Measurements from ENCODE around the gene SPNS3. TPM values are rescaled to one million over a fixed set of nuclear protein-coding genes. Genes with fewer than 3 reads are reported as not detected.

The SPNS3 gene
- total and polyA plus RNA-seq, 10 of the 15 experiments (the other 5 are each of a cell fraction or from before 2014, with no cell fraction given), result 0.16 to 2.6 (median 0.97) TPM

DNA sequence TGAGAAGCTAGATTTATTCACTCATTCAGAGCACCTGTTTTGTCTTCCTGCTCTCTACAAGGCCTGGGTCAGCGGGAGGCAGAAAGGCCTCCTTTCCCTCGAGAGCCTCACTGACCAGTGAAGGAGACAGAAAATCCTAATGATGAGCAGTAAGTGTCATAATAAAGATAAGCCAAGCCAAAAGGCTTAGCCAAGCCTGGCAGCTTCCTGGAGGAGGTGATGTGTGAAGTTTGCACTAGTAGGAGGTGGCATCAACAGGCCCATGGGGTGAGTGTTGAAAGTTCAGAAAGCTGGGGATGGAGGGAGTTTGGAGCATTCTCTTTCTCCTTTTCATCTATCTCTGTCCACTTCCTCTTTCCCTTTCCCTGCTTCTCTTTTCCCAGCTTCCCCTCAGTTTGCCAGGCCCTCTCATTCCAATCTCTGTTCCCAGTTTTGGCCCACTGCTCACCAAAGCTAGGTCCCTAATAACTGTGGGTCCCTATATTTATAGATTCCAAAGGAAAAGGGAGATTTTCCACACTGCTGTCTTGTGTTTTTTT, 16.5 kb upstream of the SPNS3 start:
- Histone ChIP-seq H3K27me3 (replicated peaks in 1 of 2; ENCODE audit: control insufficient read depth in 2 of 2, insufficient read depth in 2 of 2, low read length in 1 of 2) (no peaks in the 10 kb centered on the region), H3K4me1 (ENCODE audit: control insufficient read depth, insufficient read depth, low read length) (peaks cover 4% of the 10 kb centered on the region), H3K9me3 (replicated peaks; ENCODE audit: control insufficient read depth, insufficient read depth, low read length) (no peaks in the 10 kb centered on the region), H3K36me3 (ENCODE audit: control insufficient read depth in 2 of 2, insufficient read depth in 2 of 2, low read length in 1 of 2) (no peaks in the 10 kb centered on the region), H3K27ac (ENCODE audit: control insufficient read depth, insufficient read depth) (no peak overlapping the region), H3K4me2 (ENCODE audit: control insufficient read depth, insufficient read depth) (no peak overlapping the region), H3K4me3 (no peak overlapping the region), H4K20me1 (ENCODE audit: control insufficient read depth, insufficient read depth) (no peaks in the 10 kb centered on the region), H3K9ac (ENCODE audit: control insufficient read depth, insufficient read depth, low read length) (no peak overlapping the region), H2AFZ (ENCODE audit: control insufficient read depth, low read depth, low read length) (no peak overlapping the region), H3K79me2 (ENCODE audit: control insufficient read depth, insufficient read depth, low read length) (no peaks in the 10 kb centered on the region; the same call in 1 of the 2 replicates)
- ChIA-PET RAD21 (ENCODE audit: unreplicated experiment) (interaction anchor here (3.3 to 4.9 kb wide), 2 partner anchors 201 to 217 kb away, joined by 16 to 31 read pairs; no protein-coding TSS in a partner anchor), SMC1A (ENCODE audit: uncharacterized antibody, unreplicated experiment) (interaction anchor here (0.7 to 4.6 kb wide), 5 partner anchors 9 to 217 kb away, joined by 3 to 31 read pairs (median 8); no protein-coding TSS in a partner anchor), POLR2A (no interaction called here), CTCF (interaction anchor here (0.6 to 2.5 kb wide), 9 partner anchors 9 to 452 kb away, joined by 3 to 14 read pairs (median 5); no protein-coding TSS in a partner anchor)
- TF ChIP-seq SPI1 (IDR thresholded peaks at IDR 0.05; ENCODE audit: borderline replicate concordance, insufficient read depth, low read depth, low read length) (peak; percentile 39; the same call in 1 of the 2 replicates), FOXM1 (IDR thresholded peaks at IDR 0.05; ENCODE audit: low read depth, low read length) (no peak)
- 10% methylated on average over 2 of the region's 2 CpGs for WGBS (ENCODE audit: insufficient coverage, insufficient replicate concordance, low lambda C conversion rate, missing lambda C conversion rate)
- FAIRE-seq (no peak), ATAC-seq (no peak), DNase-seq (ENCODE audit: low read depth, low spot score) (no peak)
- BruUV-seq (replicated peaks), result no TSS peak
- in situ Hi-C loops (cut with MboI), result loop anchor here (5.0 kb wide), 1 partner anchor 210 kb away; no protein-coding TSS in a partner anchor
- intact Hi-C loops (cut with micrococcal nuclease; ENCODE audit: unreplicated experiment), result no loop called here

DNA sequence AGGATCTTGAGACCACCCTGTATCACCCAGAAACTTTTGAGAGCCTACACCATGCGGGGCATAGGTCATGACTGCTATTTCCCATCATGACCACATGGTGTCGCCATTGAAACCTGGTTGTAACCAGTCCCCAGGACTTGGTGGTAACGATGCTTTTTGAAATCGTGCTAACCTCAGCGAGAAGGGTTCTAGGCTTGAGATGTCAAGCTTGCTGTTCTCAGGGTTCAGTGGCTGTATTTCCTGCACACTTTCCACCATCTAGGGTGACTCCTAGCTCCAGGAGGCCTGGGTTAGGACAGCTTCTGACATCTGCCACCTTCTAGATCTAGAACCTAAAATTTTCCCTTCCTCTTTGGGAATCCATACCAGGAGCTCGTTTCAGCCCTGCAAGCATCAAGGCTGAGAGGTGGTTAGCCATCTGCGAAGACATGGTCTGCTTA, 13.0 kb upstream of the SPNS3 start:
- Histone ChIP-seq H3K9me3 (replicated peaks; ENCODE audit: control insufficient read depth, insufficient read depth, low read length) (no peaks in the 10 kb centered on the region), H4K20me1 (ENCODE audit: control insufficient read depth, insufficient read depth) (no peaks in the 10 kb centered on the region), H3K4me2 (ENCODE audit: control insufficient read depth, insufficient read depth) (peak overlapping the region; percentile 17; the same call in 1 of the 2 replicates), H3K27ac (ENCODE audit: control insufficient read depth, insufficient read depth) (no peak overlapping the region), H3K4me3 (no peak overlapping the region), H3K4me1 (ENCODE audit: control insufficient read depth, insufficient read depth, low read length) (no peaks in the 10 kb centered on the region), H3K27me3 (replicated peaks in 1 of 2; ENCODE audit: control insufficient read depth in 2 of 2, insufficient read depth in 2 of 2, low read length in 1 of 2) (no peaks in the 10 kb centered on the region), H3K9ac (ENCODE audit: control insufficient read depth, insufficient read depth, low read length) (no peak overlapping the region), H2AFZ (ENCODE audit: control insufficient read depth, low read depth, low read length) (peak overlapping the region; percentile 49), H3K36me3 (ENCODE audit: control insufficient read depth in 2 of 2, insufficient read depth in 2 of 2, low read length in 1 of 2) (no peaks in the 10 kb centered on the region), H3K79me2 (ENCODE audit: control insufficient read depth, insufficient read depth, low read length) (no peaks in the 10 kb centered on the region)
- ATAC-seq (peak; percentile 98), FAIRE-seq (peak; percentile 98), DNase-seq (ENCODE audit: low read depth, low spot score) (peak; percentile 37)
- under 1% methylated on average over 7 of the region's 7 CpGs for whole genome bisulfite sequencing (ENCODE audit: insufficient coverage, insufficient replicate concordance, low lambda C conversion rate, missing lambda C conversion rate)
- POLR2A ChIA-PET, result interaction anchor here (0.6 kb wide), 1 partner anchor 187 kb away, joined by 3 read pairs; no protein-coding TSS in a partner anchor
- intact Hi-C loops (cut with micrococcal nuclease; ENCODE audit: unreplicated experiment), result loop anchor here (2.0 to 10.0 kb wide), 4 partner anchors 104 to 464 kb away; partner anchors contain the start of gene GGT6
- no TSS peak for BruUV-seq (replicated peaks)
- SMC1A ChIA-PET (ENCODE audit: uncharacterized antibody, unreplicated experiment), result interaction anchor here (0.7 to 2.7 kb wide), 14 partner anchors 10 to 312 kb away, joined by 3 to 17 read pairs (median 4); no protein-coding TSS in a partner anchor
- RAD21 ChIA-PET (ENCODE audit: unreplicated experiment), result interaction anchor here (0.8 to 1.9 kb wide), 12 partner anchors 16 to 215 kb away, joined by 3 to 9 read pairs (median 4); no protein-coding TSS in a partner anchor
- CTCF ChIA-PET, result interaction anchor here (0.6 to 4.5 kb wide), 33 partner anchors 8 to 259 kb away, joined by 3 to 33 read pairs (median 4); partner anchors contain the start of gene SPNS3
- in situ Hi-C loops (cut with MboI), result no loop called here
- TF ChIP-seq PML (IDR thresholded peaks at IDR 0.05; ENCODE audit: low read length) (no peak), EED (IDR thresholded peaks at IDR 0.05; ENCODE audit: low read depth) (no peak), SMAD1 (IDR thresholded peaks at IDR 0.05; ENCODE audit: low read depth, partially characterized antibody) (no peak), NFYA (IDR thresholded peaks at IDR 0.05; ENCODE audit: borderline replicate concordance, low read depth, low read length) (no peak), FOXK2 (IDR thresholded peaks at IDR 0.05) (no peak), PAX5 (IDR thresholded peaks at IDR 0.05; ENCODE audit: borderline replicate concordance, low read depth, low read length) (no peak), BHLHE40 (IDR thresholded peaks at IDR 0.05; ENCODE audit: borderline replicate concordance in 1 of 2, low read depth in 2 of 2, low read length in 1 of 2) (peak in 1 of 2 experiments; percentile 34; a peak in 1 of 4 replicates), ZBED1 (IDR thresholded peaks at IDR 0.05; ENCODE audit: borderline replicate concordance) (no peak), EP300 (IDR thresholded peaks at IDR 0.05; ENCODE audit: borderline replicate concordance in 1 of 2, control insufficient read depth in 1 of 2, low read depth in 2 of 2, low read length in 2 of 2) (no peak), CBX3 (IDR thresholded peaks at IDR 0.05; ENCODE audit: borderline replicate concordance, low read depth) (no peak), SMC3 (IDR thresholded peaks at IDR 0.05; ENCODE audit: borderline replicate concordance, low read length) (peak; percentile 82), NR2C1 (IDR thresholded peaks at IDR 0.05) (peak; percentile 79), MTA2 (IDR thresholded peaks at IDR 0.05; ENCODE audit: low read depth) (no peak), SIX5 (IDR thresholded peaks at IDR 0.05; ENCODE audit: low read depth, low read length, severe bottlenecking) (no peak)
